OCI-LY7 (cell line): ENCODE data around the gene SULF2.

Experiments used
- CTCF ChIP-seq: fragments of 200-600 bp; sonication (generic); conservative IDR thresholded peaks from 2 replicates; pipeline ENCODE4 v1.5.1; 2014; ENCODE audit warnings: mild to moderate bottlenecking, antibody characterized with exemption, low read length, moderate library complexity, mixed read lengths
- EZH2phosphoT487 ChIP-seq: fragments of 200-600 bp; sonication (generic); IDR thresholded peaks from 2 replicates; pipeline ENCODE4 v1.6.1; 2018; ENCODE audit warnings: low read depth, borderline replicate concordance, mild to moderate bottlenecking, mixed run types, antibody characterized with exemption, low read length, moderate library complexity, mixed read lengths

GRCh38 chr20:47665221-47665991, 119.9 kb downstream of the SULF2 start:
- no peak for TF ChIP-seq CTCF
- TF ChIP-seq EZH2phosphoT487, result no peak
